DMS114 treated with DMSO at 0.1 percent for 48 hours (cell line): ENCODE measurements around the gene HYI.
"Not testable (repeated sequence)": the region's sequence is repeated elsewhere in the genome, so short reads cannot be mapped to it uniquely, and the experiment has no call there.

Source experiments
- DNase-seq: peaks from one replicate; lab custom pipeline; 2025; ENCODE audit not compliant: unreplicated experiment; lab: John Stamatoyannopoulos, UW

HYI gene

DNA sequence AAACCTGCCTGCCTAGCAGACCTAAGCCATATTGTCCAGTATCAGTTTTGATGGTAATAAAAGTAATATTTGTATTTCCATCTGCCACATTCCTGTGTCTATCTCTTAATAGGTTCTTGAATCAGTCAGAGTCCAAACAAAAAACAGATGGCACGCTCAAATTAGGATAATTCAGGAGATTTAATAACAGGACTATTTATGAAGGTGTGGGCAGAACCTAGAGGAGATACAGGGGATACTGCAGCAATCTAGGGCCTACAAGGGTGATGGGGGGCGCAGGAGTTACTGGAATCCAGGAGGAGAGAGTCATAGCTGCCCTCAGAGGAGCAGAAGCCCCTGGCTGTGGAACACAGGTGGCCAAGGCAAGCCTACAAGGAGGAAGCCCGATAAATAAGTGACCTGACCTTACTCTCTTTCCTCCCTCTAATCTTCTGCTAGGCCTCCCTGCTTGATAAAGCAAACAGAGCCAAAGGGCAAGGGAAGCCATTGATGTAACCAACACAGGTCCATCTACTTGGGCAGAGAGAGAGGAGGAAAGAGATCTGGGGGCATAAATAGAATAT lies 11.9 kb upstream of the HYI start:
- DNase-seq, result no peak

DNA sequence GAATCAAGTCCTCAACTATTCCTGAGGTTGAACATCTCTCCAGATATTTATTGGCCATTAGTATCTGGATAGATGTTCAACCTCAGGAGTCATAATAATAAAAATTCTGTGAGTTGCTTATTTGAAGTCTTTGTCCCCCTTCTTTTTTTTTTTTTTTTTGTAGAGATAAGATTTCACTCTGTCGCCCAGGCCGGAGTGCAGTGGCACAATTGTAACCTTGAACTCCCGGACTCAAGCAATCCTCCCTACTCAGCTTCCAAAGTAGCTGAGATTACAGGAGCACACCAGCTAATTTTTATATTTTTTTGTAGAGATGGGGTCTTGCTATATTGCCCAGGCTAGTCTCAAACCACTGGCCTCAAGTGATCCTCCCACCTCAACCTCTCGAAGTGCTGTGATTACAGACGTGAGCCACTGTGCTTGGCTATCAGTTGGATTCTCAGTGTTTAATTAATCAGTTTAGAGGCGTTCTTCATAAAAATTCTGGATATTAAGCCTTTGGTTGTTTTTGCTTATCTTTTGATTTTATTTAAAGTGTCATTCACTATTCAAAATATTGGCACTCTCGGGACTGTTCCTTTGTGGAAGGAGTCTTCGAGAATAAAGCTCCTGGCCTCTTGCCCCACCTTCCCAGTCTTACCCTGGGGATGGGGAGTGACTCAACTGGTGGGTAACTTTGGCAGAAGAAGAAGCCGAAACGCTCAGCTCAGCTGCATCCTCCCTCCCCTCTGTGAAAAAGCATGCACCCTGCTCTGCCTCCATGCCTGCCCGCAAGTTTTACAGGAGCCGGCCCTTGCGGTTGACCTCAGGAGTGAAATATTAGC lies 11.2 kb upstream of the HYI start:
- no peak for DNase-seq

DNA sequence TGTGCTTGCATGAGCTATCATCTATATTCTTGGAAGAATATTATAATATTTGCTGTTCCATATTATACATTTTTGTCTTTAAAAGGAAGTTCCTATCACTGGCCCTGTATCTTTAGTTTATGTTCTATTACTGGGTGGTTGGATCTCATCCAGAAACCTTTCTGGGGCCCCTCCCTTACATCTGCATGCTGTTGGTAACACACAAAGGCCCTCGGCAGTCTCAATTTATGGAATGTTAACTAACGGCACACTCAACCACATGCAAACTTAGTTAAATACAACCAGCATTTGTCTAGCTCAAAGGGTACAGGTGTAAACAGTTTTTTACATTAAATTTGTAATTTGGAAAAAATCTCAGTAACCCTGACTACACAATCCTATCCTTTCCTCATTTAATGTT lies 9.7 kb upstream of the HYI start:
- no peak for DNase-seq

DNA sequence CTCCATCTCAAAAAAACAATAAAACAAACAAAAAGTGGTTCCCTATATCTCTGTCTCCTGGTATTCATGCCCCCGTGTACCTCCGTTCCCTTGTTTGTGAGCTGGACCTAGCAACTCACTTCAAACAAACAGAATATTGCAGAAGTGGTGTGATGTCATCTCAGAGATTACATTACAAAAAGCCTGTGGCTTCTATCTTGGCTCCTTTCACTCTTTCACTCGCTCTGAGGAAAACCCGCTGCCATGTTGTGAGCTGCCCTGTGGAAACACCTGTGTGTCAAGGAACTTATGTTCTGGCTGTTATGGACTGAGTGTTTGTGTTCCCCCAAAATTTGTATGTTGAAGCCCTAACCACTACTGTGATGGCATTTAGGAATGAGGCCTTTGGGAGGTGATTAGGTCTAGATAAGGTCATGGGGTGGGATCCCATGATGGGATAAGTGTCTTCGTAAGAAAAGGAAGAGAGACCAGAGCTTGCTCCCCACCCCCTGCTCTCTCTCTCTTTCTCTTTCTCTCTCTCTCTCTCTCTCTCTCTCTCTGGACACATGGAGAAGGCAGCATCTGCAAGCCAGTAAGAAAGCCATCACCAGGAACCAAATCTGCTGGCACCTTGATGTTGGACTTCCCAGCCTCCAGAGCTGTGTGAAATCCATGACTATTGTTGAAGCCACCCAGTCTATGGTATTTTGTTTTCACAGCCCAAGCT lies 7.4 kb upstream of the HYI start:
- DNase-seq, result no peak

DNA sequence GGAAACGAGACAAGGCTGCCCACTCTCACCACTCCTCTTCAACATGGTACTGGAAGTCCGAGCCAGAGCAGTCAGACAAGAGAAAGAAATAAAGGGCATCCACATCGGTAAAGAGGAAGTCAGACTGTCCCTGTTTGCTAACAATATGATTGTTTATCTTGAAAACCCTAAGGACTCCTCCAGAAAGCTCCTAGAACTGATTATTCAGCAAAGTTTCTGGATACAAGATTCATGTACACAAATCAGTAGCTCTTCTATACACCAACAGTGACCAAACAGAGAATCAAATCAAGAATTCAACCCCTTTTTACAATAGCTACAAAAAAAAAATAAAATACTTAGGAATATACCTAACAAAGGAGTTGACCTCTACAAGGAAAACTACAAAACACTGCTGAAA lies 4.6 kb upstream of the HYI start:
- DNase-seq, result not testable (repeated sequence)

DNA sequence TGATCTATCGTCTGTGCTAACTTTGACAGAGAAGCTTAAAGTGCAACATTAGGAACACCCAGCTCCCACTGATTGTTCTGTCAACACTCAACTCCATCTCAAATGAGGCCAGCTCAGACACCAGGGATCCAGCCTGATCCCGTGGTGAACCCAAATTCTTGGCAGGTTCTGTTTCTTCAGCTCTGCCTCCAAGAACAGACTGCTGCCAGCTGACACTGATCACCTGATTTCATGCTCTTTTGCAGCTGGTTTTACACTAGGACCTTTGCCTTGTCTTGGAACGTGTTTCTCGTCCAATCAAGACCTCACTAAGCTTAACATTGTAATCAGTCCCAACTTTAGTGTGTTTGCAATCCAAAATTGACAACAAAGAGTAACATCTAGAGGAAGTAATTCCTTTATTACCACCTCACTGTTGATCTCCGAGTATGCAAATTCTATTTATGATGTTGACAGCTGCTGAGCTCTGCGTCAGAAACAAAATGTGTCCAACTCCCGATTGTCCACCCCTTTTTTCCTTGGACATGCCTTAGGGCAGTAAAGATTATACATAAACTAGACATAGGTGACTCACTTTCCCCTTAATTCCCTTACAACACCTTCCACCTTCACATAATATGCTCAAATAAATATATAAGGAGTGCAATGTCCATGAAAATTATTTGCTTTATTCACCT lies 1.6 kb upstream of the HYI start:
- DNase-seq, result no peak

DNA sequence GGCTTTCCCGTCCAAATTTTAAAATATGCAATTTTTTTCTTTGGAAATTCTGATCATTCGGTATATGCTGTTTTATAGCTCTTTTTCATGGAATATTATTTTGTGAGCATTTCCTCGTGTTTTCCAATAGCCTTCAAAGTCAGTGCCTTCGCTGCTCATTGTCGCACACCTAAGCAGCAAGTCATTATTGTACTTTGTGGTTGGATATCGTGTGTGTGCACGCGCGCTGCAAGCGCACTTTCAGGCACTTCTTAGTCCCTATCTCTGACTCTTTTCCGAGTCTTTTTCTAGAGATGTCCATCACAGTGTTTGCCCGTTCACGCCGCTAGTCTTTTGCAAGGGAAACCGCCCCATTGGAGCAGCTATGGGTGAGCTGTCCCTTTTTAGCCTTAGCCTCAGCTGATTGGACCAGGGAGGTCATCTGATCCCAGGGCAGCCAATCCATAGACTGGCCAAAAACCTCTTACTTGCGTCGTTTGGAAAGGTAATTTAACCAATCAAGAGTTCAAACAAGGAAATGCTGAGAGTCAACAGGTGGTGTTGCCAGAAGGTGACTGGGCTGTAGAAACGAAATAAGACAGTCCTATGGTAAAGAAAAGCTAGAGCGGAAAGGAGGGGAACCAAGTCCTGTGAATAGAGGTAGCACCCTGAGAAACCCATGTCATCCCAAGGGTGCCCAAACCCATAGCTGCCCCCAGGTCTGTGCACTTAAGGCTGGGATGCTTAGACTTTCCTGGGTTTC lies 710 bp upstream of the HYI start:
- DNase-seq, result peak; percentile 89

DNA sequence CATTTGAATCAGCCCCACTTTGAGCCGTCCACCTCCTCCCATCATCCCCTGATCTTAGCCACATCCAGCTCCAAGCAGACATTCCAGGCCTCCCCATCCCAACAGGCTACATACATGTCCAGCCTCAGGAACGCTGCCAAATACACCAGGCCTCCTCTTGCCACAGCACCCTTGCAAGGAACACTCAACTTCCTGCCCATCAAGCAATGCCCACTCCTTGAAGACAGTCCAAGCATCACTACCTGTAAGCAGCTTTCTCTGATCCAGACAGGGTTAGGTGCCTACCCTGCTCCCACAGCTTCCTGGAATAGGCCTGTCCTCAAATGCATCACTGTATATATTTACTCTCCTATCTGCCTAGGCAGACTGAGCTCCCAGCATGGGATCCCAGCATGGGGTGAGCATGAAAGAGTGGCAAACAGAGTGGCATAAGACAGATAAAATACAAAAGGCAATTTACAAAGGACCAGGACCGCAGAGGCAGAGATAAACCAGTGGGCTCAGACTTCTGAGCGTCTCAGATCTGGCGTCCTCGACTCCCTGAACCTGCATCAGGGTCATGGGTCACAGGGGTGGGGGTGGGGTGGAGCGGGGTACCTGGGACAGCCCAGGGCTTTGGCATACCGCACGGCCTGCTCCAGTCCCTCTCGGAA lies 816 bp downstream of the HYI start:
- DNase-seq, result peak; percentile 23

DNA sequence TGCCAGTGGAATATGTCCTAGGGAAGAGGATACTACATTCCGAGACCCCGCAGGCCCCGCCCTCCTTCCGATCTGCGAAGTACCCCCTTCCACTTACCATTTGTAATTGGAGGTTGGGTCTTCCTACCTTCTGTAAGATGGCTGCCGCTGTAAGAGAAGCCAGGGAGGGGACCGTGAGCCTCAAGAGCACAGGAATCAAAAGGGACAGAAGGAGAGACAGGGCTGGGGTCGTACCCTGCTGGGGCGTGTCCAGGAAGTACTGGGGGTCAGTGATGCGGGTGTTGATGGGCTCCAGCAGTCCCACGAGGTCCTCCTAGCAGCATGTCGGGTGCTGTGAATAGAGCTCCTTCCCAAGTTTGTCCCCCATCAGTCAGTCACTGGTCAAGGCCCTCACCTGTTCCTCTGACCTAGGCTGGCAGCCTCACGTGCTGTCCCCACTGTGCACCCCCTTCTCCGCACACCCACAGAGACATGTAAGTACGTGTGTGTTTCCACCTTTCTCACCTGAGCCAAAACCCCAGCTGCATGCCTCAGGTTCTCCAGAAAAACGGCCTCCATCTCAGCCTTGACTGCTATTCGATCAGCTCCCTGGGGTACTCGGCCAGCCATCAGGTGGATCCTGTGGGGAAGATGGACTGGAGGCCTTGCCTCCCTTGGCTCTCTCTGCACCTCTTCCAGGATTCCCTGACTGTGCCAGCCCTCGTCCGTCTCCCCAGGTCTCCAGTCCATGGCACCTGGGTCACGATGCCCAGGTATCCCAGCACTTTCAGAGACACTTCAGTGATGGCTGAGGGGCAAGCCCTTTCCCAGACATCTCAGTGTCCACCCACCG lies 1.8 kb downstream of the HYI start:
- DNase-seq, result no peak

DNA sequence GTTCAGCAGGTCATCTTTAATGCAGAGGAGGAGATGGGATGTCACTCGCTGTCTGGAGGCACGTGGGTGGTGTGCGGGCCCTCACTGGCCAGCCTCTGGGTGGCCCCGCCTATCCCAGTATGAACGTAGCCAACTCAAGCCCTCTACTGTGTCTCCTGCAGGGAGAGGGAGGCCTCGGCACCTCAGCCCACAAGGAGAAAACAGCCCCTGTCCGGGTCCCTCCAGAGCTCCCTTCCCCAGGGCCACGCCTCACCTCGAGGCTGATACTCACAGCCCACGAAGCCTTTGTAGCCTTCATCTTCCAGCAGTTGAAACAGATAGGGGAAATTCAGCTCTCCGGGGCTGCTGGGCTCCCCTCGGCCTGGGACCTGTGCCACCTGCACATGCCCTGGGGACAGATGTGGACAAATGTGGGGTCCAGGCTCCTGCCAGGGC lies 2.6 kb downstream of the HYI start:
- no peak for DNase-seq

DNA sequence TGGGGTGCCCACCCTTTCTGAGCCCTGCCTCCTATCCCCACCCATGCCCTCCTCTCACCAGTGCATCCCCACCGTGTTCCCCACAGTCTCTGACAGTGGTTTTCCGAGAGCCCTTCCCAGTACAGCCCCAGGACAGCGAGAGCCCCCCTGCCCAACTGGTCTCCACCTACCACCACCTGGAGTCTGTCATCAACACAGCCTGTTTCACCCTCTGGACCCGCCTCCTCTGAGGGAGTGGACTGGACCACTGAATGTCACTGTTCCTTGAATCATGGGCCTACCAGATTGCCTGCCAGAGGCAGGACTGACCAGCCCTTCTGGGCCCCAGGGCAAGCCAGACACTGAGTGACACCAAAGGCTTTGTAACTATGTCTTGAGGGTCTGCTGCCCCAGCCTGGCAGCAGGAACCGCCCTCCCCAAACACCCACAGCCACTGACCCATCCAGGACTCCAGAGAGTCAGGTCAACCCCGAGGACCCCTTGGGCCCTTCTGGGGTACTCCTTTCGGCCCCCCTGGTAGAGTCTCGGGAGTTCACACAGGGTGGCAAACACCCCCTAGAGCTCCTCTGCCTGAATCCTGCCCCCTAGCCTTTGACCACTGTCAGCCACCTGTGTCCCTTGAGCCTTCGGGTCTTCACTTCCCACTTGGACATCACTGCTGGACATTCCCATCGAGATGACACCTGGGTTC lies 3.3 kb downstream of the HYI start:
- DNase-seq, result no peak

DNA sequence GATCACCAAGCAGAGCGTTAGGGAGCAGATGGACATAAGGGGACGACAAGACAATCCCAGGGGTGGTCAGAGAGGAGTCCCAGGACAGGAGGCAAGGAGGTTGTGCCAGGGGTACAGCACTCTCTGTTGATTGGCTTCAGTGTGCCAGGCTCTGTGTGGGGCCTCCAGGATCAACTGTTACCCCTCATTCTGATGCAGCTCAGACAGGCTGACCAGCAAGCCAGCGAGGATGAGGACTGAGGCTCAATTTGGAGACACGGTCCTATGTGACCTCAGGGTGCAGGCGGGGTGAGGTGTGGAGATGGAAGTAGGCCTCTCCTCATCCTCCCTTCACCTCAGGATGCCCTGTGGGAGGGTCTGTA lies 4.0 kb downstream of the HYI start:
- DNase-seq, result no peak

DNA sequence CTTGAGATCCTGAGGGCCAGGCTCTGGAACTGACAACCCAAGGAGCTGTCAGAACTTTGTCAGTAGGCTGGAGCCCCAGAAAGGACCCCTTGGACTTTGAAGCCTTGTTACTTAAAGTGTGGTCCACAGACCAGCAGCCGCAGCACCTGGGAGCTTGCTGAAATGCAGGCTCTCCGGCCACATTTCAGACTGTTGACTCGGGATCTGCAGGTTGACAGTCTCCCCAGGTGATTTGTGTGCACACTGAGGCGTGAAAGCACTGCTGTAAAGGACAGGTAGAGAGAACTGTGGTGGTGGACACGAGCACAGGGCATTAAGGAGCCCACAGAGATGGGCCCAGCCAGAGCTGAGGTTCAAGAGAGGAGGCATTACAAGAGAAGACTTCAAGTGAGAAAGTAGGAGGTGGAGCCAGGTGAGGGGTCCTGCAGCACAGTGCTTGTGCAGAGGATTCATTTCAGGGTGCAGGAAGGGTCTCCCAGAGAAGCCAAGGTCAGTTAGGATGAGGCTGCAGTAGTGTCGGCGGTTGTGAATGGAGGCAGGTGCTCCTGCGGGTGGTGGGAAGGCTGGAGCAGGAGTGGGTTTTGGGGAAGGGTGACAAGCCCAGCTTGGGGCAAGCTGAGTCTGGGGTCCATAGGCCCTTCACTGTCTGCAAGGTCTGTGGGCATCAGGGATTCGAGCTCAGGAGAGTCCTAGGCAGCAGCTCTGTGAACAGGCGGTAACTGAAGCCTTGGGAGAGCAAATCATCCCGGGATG lies 4.6 kb downstream of the HYI start:
- no peak for DNase-seq

DNA sequence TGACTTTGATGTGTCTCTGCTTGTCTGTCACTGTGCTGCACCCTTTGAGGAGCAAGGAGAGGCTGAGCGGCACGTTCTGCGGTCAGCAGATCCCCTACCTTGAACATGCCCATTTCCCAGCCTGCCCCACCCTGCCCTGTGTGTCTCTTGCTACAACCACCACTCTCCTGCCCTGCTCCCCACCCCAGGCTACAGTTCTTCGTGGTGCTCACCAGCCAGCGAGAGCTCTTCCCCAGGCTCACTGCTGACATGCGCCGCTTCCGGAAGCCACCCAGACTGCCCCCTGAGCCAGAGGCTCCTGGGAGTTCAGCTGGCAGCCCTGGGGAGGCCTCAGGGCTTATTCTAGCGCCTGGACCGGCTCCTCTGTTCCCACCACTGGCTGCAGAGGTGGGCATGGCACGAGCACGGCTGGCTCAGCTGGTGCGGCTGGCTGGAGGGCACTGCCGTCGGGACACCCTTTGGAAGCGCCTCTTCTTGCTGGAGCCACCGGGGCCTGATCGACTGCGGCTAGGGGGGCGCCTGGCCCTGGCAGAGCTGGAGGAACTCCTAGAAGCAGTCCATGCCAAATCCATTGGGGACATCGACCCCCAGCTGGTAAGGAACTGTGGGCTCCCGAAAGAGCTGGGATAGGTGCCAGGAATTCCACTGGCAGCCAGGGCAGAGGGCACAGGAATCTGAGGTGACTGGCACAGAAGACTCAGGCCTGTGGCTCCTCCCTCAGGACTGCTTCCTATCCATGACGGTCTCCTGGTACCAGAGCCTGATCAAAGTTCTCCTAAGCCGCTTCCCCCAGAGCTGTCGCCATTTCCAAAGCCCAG lies 5.6 kb downstream of the HYI start:
- no peak for DNase-seq

DNA sequence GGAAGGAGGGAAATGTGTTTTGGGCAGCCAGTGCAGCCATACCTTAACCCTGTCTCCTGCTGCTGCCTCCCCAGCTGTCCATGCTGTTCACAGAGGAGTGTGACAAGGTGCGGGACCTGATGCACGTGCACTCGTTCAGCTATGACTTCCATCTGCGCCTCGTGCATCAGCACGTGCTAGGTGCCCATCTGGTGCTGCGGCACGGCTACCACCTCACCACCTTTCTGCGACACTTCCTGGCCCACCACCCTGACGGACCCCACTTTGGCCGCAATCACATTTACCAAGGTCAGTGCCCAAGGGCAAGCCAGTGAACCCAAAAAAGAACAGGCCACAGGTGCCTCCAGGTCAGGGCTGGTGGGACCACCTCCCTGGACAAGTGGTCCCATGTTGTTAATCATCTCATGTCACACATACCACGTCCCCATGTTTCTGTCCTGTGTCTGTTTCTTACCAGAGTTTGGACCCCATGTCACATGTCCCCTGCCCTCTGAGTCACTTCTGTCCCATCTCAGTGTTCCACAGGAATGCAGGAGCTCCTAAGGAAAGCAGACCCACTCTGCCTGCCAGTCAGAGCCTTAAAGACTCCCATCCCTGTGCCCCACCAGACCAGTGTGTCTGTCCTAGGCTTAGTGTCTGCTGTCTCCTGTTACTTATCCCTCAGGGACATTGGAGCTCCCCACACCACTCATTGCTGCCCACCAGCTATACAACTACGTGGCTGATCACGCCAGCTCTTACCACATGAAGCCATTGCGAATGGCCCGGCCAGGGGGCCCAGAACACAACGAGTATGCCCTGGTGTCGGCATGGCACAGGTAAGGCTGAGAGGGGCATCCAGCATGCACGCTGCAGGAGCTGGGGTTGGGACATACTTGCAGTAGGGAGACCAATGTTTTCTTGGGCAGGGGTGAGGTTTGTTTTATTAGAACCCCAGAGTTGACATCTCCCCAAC lies 6.6 kb downstream of the HYI start:
- DNase-seq, result no peak

DNA sequence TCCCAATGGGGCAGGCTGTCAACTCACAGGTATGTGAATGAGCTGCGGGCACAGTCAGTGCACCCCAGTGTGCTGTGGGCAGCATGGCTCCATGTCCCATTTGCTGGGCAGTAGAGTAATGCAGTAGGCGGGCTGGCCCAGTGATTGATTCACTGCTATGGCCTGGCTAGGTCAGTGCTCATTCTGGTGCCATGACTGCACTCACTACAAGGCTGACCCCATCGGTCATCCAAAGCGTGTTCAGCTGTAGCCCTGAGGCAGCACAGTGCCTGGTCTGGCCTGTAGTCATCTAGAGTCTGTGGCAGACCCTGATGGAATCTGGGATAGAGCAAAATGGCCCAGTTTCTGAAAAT lies 7.4 kb downstream of the HYI start:
- DNase-seq, result no peak
